HepG2 (cell line): ENCODE data around the gene PEMT. TPM values are rescaled to one million over a fixed set of nuclear protein-coding genes. Genes with fewer than 3 reads are reported as not detected.
A peak's percentile ranks its signal among the peaks of the same experiment; 100 is the strongest.

Experiments used
- CBX5 ChIP-seq: sonication (generic); formaldehyde crosslinking; IDR thresholded peaks from 2 replicates; pipeline ENCODE4 v1.4.0; 2020; ENCODE audit warnings: missing genetic modification reagents, borderline replicate concordance
- DPF2 ChIP-seq: sonication (generic); formaldehyde crosslinking; IDR thresholded peaks from 2 replicates; pipeline ENCODE4 v1.4.0; 2020; ENCODE audit warnings: mild to moderate bottlenecking, low read depth, missing genetic modification reagents, borderline replicate concordance
- GRHL1 ChIP-seq: sonication (generic); formaldehyde crosslinking; conservative IDR thresholded peaks from 2 replicates; pipeline ENCODE4 v1.8.0; 2022; ENCODE audit warnings: missing genetic modification reagents
- MIER2 ChIP-seq: IDR thresholded peaks from 2 replicates; pipeline ENCODE4 v1.6.1; 2016; ENCODE audit warnings: missing biosample characterization, missing genetic modification reagents
- SMYD3 ChIP-seq: sonication (generic); formaldehyde crosslinking; IDR thresholded peaks from 2 replicates; pipeline ENCODE4 v1.8.1; 2023; ENCODE audit warnings: mild to moderate bottlenecking, missing genetic modification reagents
- TBX2 ChIP-seq: sonication (generic); formaldehyde crosslinking; IDR thresholded peaks from 2 replicates; pipeline ENCODE4 v1.5.0; 2020; ENCODE audit warnings: missing genetic modification reagents, mild to moderate bottlenecking, borderline replicate concordance
- TFE3 ChIP-seq: IDR thresholded peaks from 2 replicates; pipeline ENCODE4 v1.6.1; 2016
- ZBTB34 ChIP-seq: sonication (generic); formaldehyde crosslinking; IDR thresholded peaks from 2 replicates; pipeline ENCODE4 v1.8.0; 2022; ENCODE audit warnings: mild to moderate bottlenecking, missing genetic modification reagents
- ZBTB46 ChIP-seq: sonication (generic); formaldehyde crosslinking; IDR thresholded peaks from 2 replicates; pipeline ENCODE4 v1.4.0; 2020; ENCODE audit warnings: mild to moderate bottlenecking, missing genetic modification reagents, borderline replicate concordance
- ZNF281 ChIP-seq: sonication (generic); formaldehyde crosslinking; IDR thresholded peaks from 2 replicates; pipeline ENCODE4 v1.4.0; 2020; ENCODE audit warnings: missing genetic modification reagents, borderline replicate concordance
- ZNF282 ChIP-seq: fragments of 450-650 bp; IDR thresholded peaks from 2 replicates; pipeline ENCODE4 v1.6.1; 2018; ENCODE audit not compliant: partially characterized antibody
- ZNF713 ChIP-seq: sonication (generic); formaldehyde crosslinking; IDR thresholded peaks from 2 replicates; pipeline ENCODE4 v1.4.0; 2020; ENCODE audit warnings: mild to moderate bottlenecking, missing genetic modification reagents
- ZNF724P ChIP-seq: sonication (generic); formaldehyde crosslinking; IDR thresholded peaks from 2 replicates; pipeline ENCODE4 v1.8.0; 2022; ENCODE audit warnings: missing genetic modification reagents, borderline replicate concordance
- ZSCAN30 ChIP-seq: sonication (generic); formaldehyde crosslinking; IDR thresholded peaks from 2 replicates; pipeline ENCODE4 v1.5.0; 2020; ENCODE audit warnings: mild to moderate bottlenecking, missing genetic modification reagents
- polyA plus RNA-seq, 8 experiments: library from polyadenylated mRNA; depleted of rRNA in 3 of 8; stranded (reverse) in 7 of 8; unstranded in 1 of 8; fragments of >200 nt; fragmentation: Illumina TruSeq in 4 of 8; extraction: Trizol in 4 of 8; gene quantifications; 2 replicates each; pipeline versions ENCODE4 v1.2.1 to v1.2.3, GENCODE V29; 2011 to 2016; ENCODE audit warnings: low read depth in 4 of 8, missing spikeins in 1 of 8, mixed read lengths in 1 of 8; ENCODE audit not compliant: insufficient read depth in 1 of 8
- total RNA-seq, 5 experiments: library from RNA; depleted of rRNA; stranded (reverse); fragments of >200 nt; fragmentation: Illumina TruSeq; extraction: Trizol; gene quantifications; 2 replicates each; pipeline ENCODE4 v1.2.3, GENCODE V29; 2016; ENCODE audit warnings: low read depth in 1 of 5

PEMT gene
- total and polyA plus RNA-seq, 2 of the 13 experiments (the other 11 are each of a cell fraction or from before 2014, with no cell fraction given): 31.7 to 43.6 TPM

- TF ChIP-seq TFE3 (CRISPR knock-in tag): 0 out of 2 replicates have a peak, but pooled peaks have one; percentile 18
- TF ChIP-seq DPF2 (CRISPR knock-in tag): peak; percentile 89
- TF ChIP-seq ZNF281 (CRISPR knock-in tag): no peak
- no peak for TF ChIP-seq ZBTB46
- TF ChIP-seq ZNF282: no peak
- no peak for TF ChIP-seq ZBTB34
- TF ChIP-seq ZNF724P (CRISPR knock-in tag): 0 out of 2 replicates have a peak, but pooled peaks have one; percentile 21
- no peak for TF ChIP-seq CBX5 (CRISPR knock-in tag)
- 0 out of 2 replicates have a peak, but pooled peaks have one; percentile 77 for TF ChIP-seq ZNF713 (CRISPR knock-in tag)
- no peak for TF ChIP-seq GRHL1 (CRISPR knock-in tag)
- TF ChIP-seq TBX2 (CRISPR knock-in tag): peak; percentile 72; the same call in 1 of the 2 replicates
- no peak for TF ChIP-seq ZSCAN30 (CRISPR knock-in tag)
- TF ChIP-seq SMYD3 (CRISPR knock-in tag): no peak
- TF ChIP-seq MIER2: no peak
These were observed 20.5 kb downstream of the PEMT start (continued) for GRCh38 chr17:17570798-17571716.
